Measurements from ENCODE around the gene ZSWIM5.

The ZSWIM5 gene

DNA sequence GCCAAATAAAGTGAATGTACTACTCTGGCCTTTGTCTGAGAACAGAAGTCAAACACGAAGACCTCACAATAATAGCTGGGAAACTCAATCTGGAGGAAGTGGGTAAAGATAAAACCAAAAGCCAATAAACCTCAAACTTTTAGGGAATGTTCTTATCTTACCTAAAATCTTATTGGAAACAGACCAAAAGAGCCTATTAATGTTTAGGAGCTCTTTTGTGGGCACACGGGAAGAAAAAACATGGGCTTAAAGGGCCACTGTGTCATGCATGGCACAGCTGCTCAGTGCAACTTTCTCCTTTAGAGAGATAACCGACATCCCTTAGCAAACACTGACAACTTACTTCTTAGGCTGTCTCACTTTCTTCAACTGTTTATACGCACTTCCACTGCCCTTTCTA, 236.1 kb downstream of the ZSWIM5 start:
- no peak for DNase-seq (ENCODE audit: low read depth)
- TF ChIP-seq, protein P1, sequence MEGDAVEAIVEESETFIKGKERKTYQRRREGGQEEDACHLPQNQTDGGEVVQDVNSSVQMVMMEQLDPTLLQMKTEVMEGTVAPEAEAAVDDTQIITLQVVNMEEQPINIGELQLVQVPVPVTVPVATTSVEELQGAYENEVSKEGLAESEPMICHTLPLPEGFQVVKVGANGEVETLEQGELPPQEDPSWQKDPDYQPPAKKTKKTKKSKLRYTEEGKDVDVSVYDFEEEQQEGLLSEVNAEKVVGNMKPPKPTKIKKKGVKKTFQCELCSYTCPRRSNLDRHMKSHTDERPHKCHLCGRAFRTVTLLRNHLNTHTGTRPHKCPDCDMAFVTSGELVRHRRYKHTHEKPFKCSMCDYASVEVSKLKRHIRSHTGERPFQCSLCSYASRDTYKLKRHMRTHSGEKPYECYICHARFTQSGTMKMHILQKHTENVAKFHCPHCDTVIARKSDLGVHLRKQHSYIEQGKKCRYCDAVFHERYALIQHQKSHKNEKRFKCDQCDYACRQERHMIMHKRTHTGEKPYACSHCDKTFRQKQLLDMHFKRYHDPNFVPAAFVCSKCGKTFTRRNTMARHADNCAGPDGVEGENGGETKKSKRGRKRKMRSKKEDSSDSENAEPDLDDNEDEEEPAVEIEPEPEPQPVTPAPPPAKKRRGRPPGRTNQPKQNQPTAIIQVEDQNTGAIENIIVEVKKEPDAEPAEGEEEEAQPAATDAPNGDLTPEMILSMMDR (conservative IDR thresholded peaks at IDR 0.05; ENCODE audit: control insufficient read depth, insufficient read depth, low read depth, low read length), result no peak
- H3K4me3 ChIP-seq (ENCODE audit: control insufficient read depth, low read depth, low read length), result no peak overlapping the region

Data from fibroblast of mammary gland (primary cell).